K562 (cell line): Measurements from ENCODE around the gene TCHH. TPM values are rescaled to one million over a fixed set of nuclear protein-coding genes. Genes with fewer than 3 reads are reported as not detected.

Source experiments
- AFF1 ChIP-seq, 2 experiments: fragments of 450-650 bp; IDR thresholded peaks; 2 replicates each; pipeline ENCODE4 v1.6.1; 2018; ENCODE audit warnings: mild to moderate bottlenecking in 2 of 2, low read depth in 1 of 2; ENCODE audit not compliant: partially characterized antibody in 2 of 2
- BDP1 ChIP-seq: IDR thresholded peaks from 3 replicates; pipeline ENCODE4 v1.6.1; 2011; ENCODE audit not compliant: insufficient read length, insufficient read depth
- ELF2 ChIP-seq: fragments of 250-450 bp; sonication (Bioruptor Pico); IDR thresholded peaks from 2 replicates; pipeline ENCODE4 v1.5.0; 2021; ENCODE audit warnings: mild to moderate bottlenecking
- EP300 ChIP-seq: IDR thresholded peaks from 2 replicates; pipeline ENCODE4 v1.6.1; 2012; ENCODE audit warnings: low read length, improper control_type of control experiment
- HMG20A ChIP-seq: fragments of 450-650 bp; formaldehyde crosslinking; conservative IDR thresholded peaks from 2 replicates; pipeline ENCODE4 v1.4.0; 2020; ENCODE audit warnings: mild to moderate bottlenecking, mixed read lengths
- JUN ChIP-seq, 2 experiments: sonication (generic) in 1 of 2; formaldehyde crosslinking in 1 of 2; IDR thresholded peaks; 2 replicates each; pipeline versions ENCODE4 v1.6.1 to v1.8.0; 2012 to 2022; ENCODE audit warnings: borderline replicate concordance in 2 of 2, mild to moderate bottlenecking in 2 of 2, improper control_type of control experiment in 1 of 2, low read depth in 1 of 2, low read length in 1 of 2, missing genetic modification reagents in 1 of 2
- JUNB ChIP-seq: fragments of 450-650 bp; formaldehyde crosslinking; conservative IDR thresholded peaks from 2 replicates; pipeline ENCODE4 v1.4.0; 2020; ENCODE audit warnings: mild to moderate bottlenecking
- RNF2 ChIP-seq: sonication (generic); IDR thresholded peaks from 2 replicates; pipeline ENCODE4 v1.6.1; 2016
- SMARCA4 ChIP-seq: fragments of 450-650 bp; IDR thresholded peaks from 2 replicates; pipeline ENCODE4 v1.6.1; 2016
- TEAD2 ChIP-seq: fragments of 450-650 bp; IDR thresholded peaks from 2 replicates; pipeline ENCODE4 v1.6.1; 2016; ENCODE audit warnings: missing genetic modification characterization, control low read depth, missing compliant biosample characterization
- ZBTB33 ChIP-seq: sonication (generic); formaldehyde crosslinking; IDR thresholded peaks from 2 replicates; pipeline ENCODE4 v1.8.1; 2023; ENCODE audit warnings: mild to moderate bottlenecking, missing genetic modification reagents
- ZFP36 ChIP-seq: fragments of 150-350 bp; IDR thresholded peaks from 2 replicates; pipeline ENCODE4 v1.6.1; 2018; ENCODE audit warnings: low read length, low read depth; ENCODE audit not compliant: partially characterized antibody
- ZKSCAN8 ChIP-seq: fragments of 200-800 bp; sonication (Bioruptor generic); IDR thresholded peaks from 2 replicates; pipeline ENCODE4 v1.6.1; 2016; ENCODE audit warnings: missing genetic modification characterization, missing compliant biosample characterization
- ZNF224 ChIP-seq: sonication (generic); formaldehyde crosslinking; IDR thresholded peaks from 2 replicates; pipeline ENCODE4 v1.8.0; 2022; ENCODE audit warnings: mild to moderate bottlenecking, missing genetic modification reagents
- ZNF592 ChIP-seq: fragments of 450-650 bp; IDR thresholded peaks from 2 replicates; pipeline ENCODE4 v1.6.1; 2017; ENCODE audit warnings: antibody characterized with exemption, mild to moderate bottlenecking
- polyA plus RNA-seq, 8 experiments: library from polyadenylated mRNA; depleted of rRNA in 4 of 8; stranded (reverse) in 5 of 8; unstranded in 3 of 8; fragments of >200 nt; fragmentation: Nextera tagmentation in 2 of 8; fragmentation: Illumina TruSeq in 1 of 8; extraction: Ambion mirVana in 2 of 8; extraction: Trizol in 1 of 8; gene quantifications; 2 replicates each; pipeline versions ENCODE4 v1.2.1 to v1.2.3, GENCODE V29; 2011 to 2014; ENCODE audit warnings: inconsistent platforms in 1 of 8, missing spikeins in 1 of 8
- total RNA-seq, 7 experiments: library from RNA; depleted of rRNA in 6 of 7; stranded (reverse); fragments of >200 nt in 6 of 7; fragmentation: Illumina TruSeq in 2 of 7; extraction: Trizol in 2 of 7; gene quantifications; 2 replicates each; pipeline versions ENCODE4 v1.2.1 to v1.2.3, GENCODE V29; 2011 to 2021; ENCODE audit warnings: low replicate concordance in 1 of 7
- TF ChIP-seq, protein P1 (sequence below): fragments of 250-450 bp; sonication (Bioruptor Pico); IDR thresholded peaks from 2 replicates; pipeline ENCODE4 v1.9.0; 2021; ENCODE audit warnings: mild to moderate bottlenecking, inconsistent platforms

TCHH gene
- total and polyA plus RNA-seq, 9 of the 15 experiments (the other 6 are each of a cell fraction or from before 2014, with no cell fraction given) = not detected

GRCh38 chr1:152071123-152071522 is 44.1 kb downstream of the TCHH start (continued):
- TF ChIP-seq JUN (IDR thresholded peaks at IDR 0.05; ENCODE audit: borderline replicate concordance, low read depth, low read length) (peak; percentile 63; the same call in 1 of the 2 replicates), JUN (CRISPR knock-in tag; IDR thresholded peaks at IDR 0.05; ENCODE audit: borderline replicate concordance) (no peak), TEAD2 (tag) (no peak), AFF1 (IDR thresholded peaks at IDR 0.05; ENCODE audit: low read depth in 1 of 2, partially characterized antibody in 2 of 2) (no peak), SMARCA4 (peak; percentile 73; the same call in 1 of the 2 replicates), JUNB (CRISPR knock-in tag) (no peak), HMG20A (CRISPR knock-in tag) (no peak), ZNF592 (peak; percentile 57; the same call in 1 of the 2 replicates), ZBTB33 (CRISPR knock-in tag) (no peak), RNF2 (no peak), ZKSCAN8 (no peak), EP300 (0 out of 2 replicates have a peak, but pooled peaks have one; percentile 16), BDP1 (no peak), ELF2 (CRISPR knock-in tag) (no peak), ZNF224 (CRISPR knock-in tag) (no peak), ZFP36 (peak; percentile 67)
- TF ChIP-seq, protein P1, sequence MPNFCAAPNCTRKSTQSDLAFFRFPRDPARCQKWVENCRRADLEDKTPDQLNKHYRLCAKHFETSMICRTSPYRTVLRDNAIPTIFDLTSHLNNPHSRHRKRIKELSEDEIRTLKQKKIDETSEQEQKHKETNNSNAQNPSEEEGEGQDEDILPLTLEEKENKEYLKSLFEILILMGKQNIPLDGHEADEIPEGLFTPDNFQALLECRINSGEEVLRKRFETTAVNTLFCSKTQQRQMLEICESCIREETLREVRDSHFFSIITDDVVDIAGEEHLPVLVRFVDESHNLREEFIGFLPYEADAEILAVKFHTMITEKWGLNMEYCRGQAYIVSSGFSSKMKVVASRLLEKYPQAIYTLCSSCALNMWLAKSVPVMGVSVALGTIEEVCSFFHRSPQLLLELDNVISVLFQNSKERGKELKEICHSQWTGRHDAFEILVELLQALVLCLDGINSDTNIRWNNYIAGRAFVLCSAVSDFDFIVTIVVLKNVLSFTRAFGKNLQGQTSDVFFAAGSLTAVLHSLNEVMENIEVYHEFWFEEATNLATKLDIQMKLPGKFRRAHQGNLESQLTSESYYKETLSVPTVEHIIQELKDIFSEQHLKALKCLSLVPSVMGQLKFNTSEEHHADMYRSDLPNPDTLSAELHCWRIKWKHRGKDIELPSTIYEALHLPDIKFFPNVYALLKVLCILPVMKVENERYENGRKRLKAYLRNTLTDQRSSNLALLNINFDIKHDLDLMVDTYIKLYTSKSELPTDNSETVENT (CRISPR knock-in tag) = no peak
